ENCODE results near the gene ACE.

ACE gene

DNA sequence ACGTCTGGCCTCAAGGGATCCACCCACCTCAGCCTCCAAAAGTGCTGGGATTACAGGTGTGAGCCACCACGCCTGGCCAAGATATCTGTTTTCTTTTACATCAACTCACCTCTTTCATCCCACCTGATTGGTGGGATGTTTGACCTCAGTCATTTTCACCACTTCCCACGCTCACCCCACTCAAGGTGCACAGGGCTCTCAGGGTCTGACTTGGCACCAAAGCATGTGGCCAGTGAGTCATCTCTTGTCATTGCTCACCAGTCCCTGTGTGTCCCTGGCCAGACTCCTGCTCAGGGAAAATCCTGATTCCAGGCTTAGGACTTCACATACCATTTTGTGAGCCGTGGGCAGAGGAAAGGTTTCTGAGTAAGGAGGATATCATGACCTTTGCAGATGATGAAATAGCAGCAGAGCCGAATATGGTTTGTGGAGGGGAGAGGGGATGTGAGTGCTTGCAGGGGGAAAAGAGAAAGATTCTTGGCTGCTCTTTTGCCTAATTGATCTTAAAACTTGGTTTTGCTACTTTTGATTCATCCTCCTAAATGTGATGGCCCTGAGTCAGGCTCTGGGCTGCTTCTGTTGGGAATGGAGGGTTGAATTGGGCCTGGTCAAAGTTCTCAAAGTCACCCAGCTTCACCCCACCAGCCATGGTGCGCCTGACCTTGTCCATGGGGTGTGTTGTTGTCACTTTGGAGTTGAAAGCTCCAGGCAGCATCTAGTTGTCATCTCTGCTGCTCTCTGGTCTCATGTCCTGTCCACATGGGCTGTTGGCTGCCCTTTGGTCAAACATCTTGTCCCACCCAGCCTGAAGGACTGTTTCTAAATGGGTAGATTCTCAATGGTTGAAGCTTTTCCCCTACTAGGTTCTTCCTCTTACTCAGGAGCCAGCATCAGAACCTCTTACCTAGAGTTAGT lies 40.3 kb downstream of the ACE start:
- peak; percentile 99 for DNase-seq (ENCODE audit: low spot score)

DNA sequence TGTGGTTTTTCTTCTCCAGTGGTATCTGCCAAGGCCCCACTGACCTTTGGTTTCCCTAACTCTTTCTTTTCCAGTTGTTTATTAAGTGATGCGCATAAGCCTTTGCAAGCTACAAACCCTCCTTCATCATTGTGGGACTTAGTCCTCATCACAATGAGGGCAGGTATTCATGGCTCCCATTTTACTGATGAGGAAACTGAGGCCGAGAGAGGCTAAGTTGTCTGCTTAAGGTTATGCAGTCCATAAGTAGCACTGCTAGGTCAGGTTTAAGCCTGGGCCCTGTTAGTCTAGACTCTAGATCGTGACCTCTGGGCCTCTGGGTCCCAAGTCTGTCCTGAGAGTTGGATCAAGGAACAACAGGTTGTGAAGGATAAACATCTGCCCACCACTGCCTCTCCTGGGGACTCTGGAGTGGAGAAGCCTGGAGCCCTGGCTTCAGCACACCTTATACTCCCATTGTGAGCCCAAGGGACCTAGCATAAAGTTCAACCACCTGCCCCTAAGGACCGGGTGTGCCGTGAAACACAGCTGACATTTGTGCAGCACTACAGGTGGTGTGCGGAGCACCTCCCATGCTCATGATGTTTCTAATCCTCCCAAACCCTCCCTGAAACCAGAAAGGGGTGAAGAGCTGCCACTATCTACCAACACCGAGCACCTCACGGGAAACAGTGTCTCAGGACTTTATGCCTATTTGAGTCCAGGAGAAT lies 41.1 kb downstream of the ACE start:
- DNase-seq (ENCODE audit: low spot score) = no peak

DNA sequence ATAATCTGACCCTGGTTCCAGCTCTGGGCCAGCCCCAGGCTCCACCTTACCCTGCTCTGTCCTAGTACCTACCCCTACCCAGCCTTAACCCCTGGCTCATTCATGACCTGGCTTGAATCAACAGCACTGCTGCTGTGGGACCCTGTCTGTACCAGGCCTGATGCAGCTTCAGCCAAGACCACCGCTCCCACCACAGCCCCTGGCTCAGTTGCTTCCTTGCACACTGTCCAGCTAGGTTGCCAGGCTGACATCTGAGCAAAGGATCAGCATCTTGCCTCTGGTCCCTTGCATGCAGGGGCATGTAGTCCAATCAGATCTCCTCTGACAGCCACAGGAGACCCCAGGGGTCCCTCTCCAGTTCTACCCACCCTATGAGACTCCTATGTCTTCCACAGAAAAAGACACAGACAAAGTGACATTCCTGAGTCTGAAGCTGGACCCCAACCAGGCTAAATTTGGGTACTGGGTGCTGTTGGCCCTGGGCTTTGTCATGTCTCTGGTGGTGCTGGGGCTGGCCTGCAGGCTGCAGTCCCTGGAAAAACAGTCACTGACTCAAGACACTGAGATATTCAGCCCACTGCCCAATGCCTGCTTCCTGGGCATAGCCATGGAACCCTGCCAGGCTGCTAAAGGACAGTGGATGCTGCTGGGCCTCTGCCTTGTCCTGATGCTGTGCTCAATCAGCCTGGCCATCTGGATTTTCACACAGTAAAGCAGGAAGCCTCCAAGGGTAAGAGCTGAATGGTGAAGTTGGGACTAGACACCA lies 42.4 kb downstream of the ACE start:
- no peak for DNase-seq (ENCODE audit: low spot score)

DNA sequence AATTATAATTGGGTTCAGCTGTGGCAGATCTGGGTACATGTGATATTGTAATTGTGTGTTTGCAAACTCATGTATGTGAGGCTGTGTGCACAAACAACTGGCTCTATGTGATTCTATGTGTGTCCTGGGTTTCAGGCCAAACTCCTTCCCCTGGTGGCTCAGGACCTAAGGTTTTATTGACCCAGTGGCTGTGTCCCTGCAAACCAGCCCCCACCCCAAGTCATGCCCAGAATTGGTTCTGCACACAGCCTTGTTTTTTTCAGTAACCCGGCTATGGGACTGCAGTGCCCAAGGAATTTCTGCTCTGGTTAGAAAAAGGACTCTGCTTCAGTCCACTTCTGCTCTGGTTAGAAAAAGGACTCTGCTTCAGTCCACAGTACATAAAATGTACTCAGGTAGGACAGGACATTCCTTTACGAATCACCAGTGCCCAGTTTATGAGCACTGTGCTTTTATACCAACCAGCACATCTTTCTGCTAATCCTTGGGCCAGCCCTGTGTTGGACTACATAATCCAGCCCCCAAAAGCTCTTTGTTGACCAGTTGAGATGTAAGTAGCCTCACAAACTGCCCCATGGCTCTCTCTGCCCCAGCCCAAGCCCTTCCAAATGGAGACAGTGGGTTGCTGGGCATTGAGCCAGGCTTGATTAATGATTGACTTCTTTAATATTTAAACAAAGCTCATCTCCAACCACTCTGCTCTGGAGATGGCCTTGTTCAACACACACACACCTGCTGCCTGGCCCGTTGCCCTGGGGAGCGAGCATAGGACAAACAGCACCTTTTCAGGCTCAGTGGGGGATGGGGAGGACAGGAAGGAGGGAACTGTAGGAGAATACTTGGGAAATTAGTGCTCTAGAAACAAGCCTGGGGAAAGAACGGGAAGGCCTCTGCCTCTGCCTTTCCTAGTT lies 43.4 kb downstream of the ACE start:
- DNase-seq (ENCODE audit: low spot score) = peak; percentile 90

DNA sequence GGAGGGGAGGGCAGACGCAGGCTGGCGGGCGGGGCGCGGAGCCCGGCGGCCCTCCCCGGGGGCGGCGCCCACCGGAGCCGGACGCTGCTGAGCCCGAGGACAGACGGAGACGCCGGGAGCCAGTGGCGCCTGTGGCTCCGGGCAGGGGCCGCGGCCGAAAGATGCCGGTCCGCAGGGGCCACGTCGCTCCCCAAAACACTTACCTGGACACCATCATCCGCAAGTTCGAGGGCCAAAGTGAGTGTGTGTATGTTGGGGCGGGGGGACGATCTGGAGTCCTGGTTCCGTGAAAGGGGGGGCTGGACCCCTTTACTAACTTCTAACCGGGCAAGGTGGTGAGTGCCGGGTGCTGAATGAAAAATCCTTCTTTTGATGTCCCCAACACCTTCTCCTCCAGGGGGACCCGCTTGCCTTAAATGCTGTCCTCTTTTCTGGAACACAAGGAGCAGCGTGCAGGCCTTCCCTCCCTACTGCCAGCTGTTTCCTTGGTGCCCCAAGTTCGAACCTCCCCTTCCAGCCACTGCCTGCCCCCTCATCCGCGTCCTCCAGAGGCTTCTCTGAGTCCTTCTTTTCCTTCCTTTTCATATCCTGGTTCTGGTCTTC lies 46.5 kb downstream of the ACE start, which contains the start of gene KCNH6:
Gene KCNH6, plus strand, starts transcription at position 106 of the 603 bp plus-strand sequence. Its CDS starts 56 bp downstream, at position 162.
- DNase-seq (ENCODE audit: low spot score) = no peak

DNA sequence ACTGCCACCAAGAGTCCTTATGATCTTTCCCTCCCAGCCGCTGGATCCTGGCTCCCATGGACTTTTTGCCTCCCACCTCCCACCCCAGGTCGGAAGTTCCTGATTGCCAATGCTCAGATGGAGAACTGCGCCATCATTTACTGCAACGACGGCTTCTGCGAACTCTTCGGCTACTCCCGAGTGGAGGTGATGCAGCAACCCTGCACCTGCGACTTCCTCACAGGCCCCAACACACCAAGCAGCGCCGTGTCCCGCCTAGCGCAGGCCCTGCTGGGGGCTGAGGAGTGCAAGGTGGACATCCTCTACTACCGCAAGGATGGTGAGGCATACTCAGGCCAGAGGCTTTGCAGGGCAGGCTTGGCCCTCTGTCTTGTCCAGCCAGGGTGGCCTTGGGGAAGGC lies 47.2 kb downstream of the ACE start:
- DNase-seq (ENCODE audit: low spot score) = no peak

DNA sequence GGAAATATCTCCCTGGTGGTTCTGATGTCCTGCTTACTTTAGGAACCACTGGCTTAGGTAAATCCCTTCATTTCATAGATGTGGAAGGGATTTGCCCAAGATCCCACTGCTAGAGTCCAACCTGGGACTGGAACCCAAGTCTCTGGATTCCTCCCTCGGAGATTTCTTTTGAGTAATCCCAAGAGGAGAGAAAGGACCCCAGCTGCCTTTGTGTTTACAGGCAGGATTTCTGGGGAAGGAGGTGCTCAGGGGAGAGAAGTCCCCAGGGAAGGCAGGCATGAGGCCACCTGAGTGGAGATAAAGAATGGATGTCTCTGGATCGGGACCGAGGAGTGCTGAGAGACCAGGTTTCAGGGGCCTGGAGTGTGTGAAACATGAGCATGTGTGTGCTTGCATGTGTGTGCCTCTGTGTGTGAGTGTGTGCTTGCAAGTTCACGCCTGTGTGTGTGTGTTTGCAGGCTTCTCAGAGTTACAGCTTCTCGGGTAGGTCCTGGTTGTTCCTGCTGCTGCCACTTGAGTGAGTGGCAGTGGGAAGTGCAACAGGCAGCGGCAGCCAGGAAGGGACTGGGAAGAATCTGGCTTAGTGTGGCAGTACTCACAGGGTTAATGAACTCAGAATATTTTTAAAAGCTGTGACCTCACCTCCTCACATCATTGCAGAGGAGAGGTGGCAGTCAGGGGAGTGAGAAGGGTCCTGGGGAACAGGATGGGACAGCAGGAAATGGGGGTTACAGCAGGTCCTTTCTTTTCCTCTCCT lies 48.5 kb downstream of the ACE start:
- no peak for DNase-seq (ENCODE audit: low spot score)

DNA sequence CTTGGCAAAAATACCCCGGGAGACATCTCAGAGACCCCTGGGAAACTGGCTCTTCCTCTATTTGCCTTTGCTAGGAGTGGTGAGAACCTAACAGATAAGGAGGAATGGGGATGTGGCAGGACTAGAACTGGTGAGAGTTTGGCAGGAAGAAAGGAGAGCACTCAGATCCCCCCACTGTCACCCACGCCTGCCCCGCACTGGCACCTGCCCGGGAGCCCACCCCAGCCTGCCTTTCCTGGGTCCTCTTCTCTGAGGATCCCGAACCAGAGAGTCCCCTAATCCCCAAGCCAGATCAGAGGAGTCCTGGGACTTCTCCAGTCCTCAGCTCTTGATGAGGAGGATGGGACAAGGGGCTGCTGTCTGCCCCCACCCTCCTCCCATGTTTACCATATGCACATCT lies 50.0 kb downstream of the ACE start:
- no peak for DNase-seq (ENCODE audit: low spot score)

DNA sequence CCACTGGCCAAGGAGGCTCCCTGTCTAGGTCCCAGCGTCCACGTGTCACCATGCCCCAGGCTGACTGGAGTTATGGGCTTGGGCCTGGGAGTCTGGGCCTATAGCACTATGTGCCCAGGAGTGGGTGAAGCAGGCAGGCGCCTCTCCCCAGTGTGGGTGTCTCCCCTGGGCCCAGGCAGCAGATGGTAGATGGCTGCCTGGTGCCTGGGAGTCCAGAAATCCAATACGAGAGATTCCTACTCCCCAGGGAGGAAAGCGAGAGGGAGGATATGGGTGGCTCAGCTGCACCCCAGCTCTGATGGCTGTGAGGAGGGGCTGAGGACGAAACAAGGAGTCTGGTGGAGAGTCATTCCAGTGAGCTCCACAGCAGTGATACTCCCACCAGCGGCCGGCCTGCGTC lies 51.3 kb downstream of the ACE start:
- DNase-seq (ENCODE audit: low spot score) = no peak

DNA sequence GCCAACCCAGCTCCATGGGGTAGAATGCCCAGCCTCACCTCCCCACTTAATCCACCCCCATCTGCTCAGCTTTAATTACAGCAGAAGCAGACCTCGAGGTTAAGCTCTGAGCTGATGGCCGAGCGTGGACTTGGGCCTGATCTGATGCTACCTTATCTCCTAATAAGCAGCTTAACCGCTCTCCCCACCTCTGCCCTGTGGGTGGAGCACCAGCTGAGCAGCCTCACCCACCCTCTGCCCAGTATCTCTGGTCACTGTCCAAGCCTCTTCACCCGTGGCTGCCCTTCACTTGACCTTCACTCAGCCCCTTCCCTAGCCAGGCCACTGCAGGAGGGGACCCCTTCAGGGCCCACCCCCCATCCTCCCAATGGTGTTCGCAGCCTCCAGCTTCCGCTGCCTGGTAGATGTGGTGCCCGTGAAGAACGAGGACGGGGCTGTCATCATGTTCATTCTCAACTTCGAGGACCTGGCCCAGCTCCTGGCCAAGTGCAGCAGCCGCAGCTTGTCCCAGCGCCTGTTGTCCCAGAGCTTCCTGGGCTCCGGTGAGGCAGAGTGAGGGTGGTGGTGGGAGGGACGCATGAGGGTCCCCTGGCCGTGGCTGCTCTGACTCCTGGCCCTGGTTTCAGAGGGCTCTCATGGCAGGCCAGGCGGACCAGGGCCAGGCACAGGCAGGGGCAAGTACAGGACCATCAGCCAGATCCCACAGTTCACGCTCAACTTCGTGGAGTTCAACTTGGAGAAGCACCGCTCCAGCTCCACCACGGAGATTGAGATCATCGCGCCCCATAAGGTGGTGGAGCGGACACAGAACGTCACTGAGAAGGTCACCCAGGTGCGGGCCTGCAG lies 53.1 kb downstream of the ACE start:
- DNase-seq (ENCODE audit: low spot score) = no peak

DNA sequence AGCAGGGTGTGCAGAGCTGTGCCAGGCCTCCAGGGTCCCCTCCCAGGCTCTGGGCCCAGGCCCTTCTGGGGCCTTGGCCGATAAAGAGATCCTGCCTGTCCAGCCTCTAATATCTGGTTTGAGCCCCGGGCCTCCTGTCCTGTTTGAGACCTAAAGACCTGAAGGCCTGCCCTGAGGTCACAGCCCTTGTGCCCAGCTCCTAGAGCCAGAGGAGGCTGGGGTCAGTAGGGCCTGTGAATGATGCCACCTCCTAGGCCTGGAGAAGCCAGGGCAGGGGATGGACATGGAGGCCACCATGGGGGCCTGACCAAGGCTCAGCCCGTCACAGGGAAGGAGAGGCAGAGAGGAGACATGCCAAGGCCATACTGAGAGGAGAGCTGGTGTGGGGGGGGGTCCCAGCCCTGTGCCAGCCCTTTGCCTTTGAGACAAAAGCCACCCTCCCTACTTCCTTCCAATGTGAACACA lies 53.7 kb downstream of the ACE start:
- DNase-seq (ENCODE audit: low spot score) = no peak

DNA sequence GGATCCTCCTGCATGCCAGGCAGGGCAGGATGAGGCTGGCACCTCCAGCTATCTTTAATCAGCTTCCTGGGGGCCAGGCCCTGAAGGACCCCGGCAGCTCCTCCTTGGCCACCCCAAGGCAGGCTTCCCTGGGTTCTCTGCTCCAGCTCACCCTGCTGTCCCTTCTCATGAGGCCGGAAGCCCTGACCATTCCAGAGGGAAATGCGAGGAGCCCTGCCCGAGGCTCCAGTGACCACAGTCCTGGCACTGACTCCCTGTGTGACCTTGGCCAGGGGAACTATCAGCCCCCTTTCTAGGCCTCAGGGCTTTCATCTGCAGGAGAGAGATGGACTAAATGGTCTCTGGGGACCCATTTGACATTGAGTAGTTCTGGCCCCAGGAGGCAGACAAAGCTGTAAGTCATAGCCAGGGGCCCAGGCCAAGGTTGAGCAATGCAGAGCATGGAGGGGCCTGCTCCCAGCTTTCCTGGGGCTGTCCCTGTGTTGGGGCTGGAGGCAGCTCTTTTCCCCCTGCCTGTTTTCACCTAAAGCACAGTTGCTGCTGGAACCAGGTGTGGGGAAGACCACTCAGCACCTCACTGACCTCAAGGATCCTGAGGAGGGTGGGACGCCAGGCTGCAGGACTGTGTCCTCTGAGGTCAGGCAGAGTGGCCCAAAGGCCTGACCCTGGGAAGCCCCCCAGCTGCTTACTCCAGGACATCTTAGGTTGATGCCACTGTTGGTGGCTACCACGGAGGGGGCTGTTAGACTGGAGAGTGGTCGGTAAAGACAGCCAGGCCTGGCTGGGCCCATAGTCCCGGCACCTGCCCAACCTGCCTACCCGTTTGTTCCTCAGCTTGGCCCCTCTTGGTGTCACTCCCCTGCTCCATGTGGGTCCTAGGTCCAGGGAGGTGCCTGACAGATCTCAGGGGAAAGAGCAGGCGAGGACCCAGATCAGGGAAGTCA lies 54.4 kb downstream of the ACE start:
- no peak for DNase-seq (ENCODE audit: low spot score)

DNA sequence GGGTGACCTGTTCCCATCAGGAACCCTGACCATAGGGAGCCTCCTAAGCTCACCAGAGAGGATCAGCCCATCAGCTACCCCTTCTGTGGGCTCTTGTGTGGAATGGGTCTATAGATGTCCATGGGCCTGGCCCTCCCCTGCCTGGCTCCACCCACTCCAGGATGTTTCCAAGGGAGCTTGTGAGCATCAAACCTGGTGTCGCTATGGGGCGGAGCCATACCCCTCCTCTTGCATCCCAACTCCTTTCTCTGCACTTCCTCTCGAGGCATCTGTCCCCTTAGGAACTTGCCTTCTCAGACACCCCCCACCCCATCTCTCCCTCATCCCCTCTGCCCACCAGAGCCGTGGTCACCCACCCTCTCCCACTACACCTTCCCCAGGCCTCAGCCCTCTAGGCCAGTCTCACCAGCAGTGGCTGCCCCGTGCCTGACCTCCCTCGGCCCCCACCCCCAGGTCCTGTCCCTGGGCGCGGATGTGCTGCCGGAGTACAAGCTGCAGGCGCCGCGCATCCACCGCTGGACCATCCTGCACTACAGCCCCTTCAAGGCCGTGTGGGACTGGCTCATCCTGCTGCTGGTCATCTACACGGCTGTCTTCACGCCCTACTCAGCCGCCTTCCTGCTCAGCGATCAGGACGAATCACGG lies 56.7 kb downstream of the ACE start:
- DNase-seq (ENCODE audit: low spot score) = no peak

DNA sequence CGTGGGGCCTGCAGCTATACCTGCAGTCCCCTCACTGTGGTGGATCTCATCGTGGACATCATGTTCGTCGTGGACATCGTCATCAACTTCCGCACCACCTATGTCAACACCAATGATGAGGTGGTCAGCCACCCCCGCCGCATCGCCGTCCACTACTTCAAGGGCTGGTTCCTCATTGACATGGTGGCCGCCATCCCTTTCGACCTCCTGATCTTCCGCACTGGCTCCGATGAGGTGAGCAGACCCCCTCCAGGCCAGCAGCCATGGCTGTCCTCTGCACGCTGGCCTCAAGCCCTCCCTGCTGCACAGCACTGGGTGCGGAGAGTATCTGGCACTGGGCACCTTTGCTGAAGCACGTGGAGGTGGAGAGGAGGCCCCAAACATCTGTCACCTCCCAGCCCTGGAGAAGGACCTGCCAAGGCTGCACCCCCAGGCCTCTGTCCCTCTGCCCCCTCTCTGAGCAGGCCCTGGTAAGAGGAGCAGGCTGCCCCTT lies 57.3 kb downstream of the ACE start:
- no peak for DNase-seq (ENCODE audit: low spot score)

DNA sequence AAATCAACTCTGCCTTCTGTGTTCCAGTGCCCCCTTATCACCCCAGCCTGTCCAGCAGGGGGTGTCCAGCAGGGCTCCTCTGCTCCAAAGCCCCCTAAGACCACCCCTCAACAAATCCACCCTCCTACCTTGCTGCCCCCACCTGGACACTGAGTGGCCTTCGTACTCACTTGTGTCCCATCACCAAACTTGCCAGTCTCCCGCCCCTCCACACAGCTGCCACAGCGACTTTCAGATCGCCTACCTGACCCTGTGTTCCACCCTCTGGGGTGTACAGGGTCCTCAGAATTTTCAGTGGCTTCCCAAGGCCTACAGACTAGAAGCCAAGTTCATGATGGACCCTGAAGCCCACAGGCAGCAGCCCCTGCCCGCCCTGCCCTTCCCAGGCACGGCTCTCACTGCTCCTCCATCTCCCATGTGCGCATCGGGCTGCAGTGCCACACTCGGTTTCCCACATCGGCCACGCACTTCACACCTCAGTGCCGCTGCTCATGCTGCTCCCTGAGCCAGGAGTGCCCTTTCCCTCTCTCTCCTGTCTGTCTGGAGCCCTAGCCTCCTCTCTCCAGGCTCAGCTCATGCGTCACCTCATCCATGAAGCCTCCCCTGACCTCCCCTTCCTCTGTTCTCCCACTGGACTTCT lies 58.1 kb downstream of the ACE start:
- DNase-seq (ENCODE audit: low spot score) = no peak

DNA sequence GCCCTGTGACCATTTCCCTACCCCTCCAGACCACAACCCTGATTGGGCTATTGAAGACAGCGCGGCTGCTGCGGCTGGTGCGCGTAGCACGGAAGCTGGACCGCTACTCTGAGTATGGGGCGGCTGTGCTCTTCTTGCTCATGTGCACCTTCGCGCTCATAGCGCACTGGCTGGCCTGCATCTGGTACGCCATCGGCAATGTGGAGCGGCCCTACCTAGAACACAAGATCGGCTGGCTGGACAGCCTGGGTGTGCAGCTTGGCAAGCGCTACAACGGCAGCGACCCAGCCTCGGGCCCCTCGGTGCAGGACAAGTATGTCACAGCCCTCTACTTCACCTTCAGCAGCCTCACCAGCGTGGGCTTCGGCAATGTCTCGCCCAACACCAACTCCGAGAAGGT lies 58.8 kb downstream of the ACE start:
- no peak for DNase-seq (ENCODE audit: low spot score)

DNA sequence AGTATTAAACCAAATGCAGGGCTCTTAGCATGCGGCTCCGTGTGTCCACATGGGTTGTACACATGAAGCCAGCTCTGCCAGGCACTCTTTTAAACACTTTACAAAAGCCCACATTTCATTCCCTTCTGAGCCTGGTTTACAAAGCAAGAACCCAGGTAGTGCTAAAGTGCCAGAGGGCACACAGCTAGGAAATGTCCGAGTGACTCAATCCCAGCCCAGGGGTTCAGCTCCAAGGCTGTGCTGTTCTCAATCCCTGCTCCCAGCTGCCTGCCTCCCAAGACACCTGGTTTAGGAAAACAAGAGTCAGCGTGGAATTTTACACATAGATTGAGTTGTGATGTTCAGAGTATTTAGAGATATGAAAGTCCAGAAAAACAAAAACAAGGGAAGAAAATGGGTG lies 60.1 kb downstream of the ACE start:
- DNase-seq (ENCODE audit: low spot score) = no peak

Data from kidney tubule cell (primary cell).